Measurements from ENCODE around the gene GDPD3.
A peak's percentile ranks its signal among the peaks of the same experiment; 100 is the strongest.

Gene GDPD3

DNA sequence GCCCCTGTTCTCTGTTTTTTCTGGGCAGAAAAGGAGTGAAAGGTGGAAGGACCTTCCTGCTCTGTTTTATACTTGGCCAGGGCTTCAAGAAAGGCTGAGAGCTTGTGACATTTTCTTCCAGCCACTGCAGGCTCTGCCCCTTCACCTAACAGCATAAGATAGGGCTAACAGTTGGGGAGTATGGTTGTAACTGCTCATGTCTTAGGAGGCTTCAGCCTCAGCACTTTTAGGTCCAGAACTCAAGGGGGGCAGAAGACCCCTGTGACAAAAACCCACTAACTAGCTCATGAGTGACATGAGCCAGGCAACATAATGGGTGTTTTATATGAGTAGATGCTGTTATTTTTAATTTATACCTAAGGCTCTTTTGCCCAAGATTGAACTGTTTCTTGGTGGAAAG lies 42.8 kb downstream of the GDPD3 start:
- DNase-seq, result no peak
- no peak overlapping the region for H3K4me3 ChIP-seq
- no peaks in the 10 kb centered on the region for H3K27me3 ChIP-seq
- peak overlapping the region; percentile 45 to 96 for H3K27ac ChIP-seq
- peaks cover 66 to 73% (median 68%) of the 10 kb centered on the region in 3 donors for H3K36me3 ChIP-seq
- peaks cover 0 to 56% (median 46%) of the 10 kb centered on the region in 4 donors for H3K4me1 ChIP-seq
- TF ChIP-seq, protein P1, sequence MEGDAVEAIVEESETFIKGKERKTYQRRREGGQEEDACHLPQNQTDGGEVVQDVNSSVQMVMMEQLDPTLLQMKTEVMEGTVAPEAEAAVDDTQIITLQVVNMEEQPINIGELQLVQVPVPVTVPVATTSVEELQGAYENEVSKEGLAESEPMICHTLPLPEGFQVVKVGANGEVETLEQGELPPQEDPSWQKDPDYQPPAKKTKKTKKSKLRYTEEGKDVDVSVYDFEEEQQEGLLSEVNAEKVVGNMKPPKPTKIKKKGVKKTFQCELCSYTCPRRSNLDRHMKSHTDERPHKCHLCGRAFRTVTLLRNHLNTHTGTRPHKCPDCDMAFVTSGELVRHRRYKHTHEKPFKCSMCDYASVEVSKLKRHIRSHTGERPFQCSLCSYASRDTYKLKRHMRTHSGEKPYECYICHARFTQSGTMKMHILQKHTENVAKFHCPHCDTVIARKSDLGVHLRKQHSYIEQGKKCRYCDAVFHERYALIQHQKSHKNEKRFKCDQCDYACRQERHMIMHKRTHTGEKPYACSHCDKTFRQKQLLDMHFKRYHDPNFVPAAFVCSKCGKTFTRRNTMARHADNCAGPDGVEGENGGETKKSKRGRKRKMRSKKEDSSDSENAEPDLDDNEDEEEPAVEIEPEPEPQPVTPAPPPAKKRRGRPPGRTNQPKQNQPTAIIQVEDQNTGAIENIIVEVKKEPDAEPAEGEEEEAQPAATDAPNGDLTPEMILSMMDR (IDR thresholded peaks at IDR 0.05), result no peak
- intact Hi-C loops (cut with DNase I; ENCODE audit: low total_unique reads), result no loop called here
- no peaks in the 10 kb centered on the region for H3K9me3 ChIP-seq

DNA sequence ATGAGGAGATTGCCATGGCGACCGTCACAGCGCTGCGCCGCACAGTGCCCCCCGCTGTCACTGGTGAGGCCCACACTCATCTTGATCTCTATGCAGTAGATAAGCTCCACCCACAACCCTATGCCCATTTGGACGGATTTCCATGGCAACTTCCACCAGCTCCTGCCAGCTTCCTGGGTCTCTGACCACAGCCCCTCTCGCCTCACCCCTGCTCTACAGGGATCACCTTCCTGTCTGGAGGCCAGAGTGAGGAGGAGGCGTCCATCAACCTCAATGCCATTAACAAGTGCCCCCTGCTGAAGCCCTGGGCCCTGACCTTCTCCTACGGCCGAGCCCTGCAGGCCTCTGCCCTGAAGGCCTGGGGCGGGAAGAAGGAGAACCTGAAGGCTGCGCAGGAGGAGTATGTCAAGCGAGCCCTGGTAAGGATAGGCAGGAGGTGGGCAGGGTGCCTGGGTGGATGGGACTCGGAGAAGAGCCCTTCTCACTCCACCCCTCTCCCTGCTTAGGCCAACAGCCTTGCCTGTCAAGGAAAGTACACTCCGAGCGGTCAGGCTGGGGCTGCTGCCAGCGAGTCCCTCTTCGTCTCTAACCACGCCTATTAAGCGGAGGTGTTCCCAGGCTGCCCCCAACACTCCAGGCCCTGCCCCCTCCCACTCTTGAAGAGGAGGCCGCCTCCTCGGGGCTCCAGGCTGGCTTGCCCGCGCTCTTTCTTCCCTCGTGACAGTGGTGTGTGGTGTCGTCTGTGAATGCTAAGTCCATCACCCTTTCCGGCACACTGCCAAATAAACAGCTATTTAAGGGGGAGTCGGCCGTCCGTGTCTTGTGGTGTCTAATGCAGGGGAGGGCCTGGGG lies 43.5 kb downstream of the GDPD3 start:
- H3K36me3 ChIP-seq, result peaks cover 66 to 73% (median 68%) of the 10 kb centered on the region in 3 donors
- H3K4me1 ChIP-seq, result peaks cover 0 to 49% (median 42%) of the 10 kb centered on the region in 4 donors
- peak overlapping the region in 1 of 2 donors; percentile 19 for H3K4me3 ChIP-seq
- intact Hi-C loops (cut with DNase I; ENCODE audit: low total_unique reads), result no loop called here
- H3K27me3 ChIP-seq, result no peaks in the 10 kb centered on the region
- no peaks in the 10 kb centered on the region for H3K9me3 ChIP-seq
- no peak for DNase-seq
- TF ChIP-seq, protein P1 (IDR thresholded peaks at IDR 0.05), result no peak
- H3K27ac ChIP-seq, result peak overlapping the region; percentile 45 to 96

DNA sequence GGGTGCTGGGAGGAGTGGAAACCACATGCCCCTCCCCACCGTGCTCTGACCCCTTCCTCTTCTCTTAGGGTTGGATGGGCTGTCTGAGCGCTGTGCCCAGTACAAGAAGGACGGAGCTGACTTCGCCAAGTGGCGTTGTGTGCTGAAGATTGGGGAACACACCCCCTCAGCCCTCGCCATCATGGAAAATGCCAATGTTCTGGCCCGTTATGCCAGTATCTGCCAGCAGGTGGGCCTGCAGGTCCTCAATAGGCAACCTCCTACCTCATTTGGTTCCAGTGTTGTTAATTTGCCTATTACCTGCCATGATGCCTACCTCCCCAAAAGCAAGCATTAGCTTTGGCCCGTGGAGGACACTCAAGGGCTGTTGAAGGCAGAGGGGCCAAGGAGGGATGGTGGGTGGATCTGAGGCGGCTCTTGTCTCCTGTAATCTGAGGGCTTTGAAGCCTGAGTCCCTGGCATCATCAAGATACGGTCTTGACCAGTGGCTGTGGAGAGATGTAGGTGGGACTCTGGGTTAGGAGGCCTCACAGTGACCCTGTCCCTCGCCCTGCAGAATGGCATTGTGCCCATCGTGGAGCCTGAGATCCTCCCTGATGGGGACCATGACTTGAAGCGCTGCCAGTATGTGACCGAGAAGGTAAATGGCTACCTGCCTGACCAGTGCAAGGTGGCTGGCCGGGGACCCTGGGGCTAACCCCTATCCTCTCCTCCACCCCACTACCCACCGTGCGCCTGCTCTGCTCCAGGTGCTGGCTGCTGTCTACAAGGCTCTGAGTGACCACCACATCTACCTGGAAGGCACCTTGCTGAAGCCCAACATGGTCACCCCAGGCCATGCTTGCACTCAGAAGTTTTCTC lies 44.4 kb downstream of the GDPD3 start:
- intact Hi-C loops (cut with DNase I; ENCODE audit: low total_unique reads), result no loop called here
- no peak for DNase-seq
- Histone ChIP-seq H3K36me3 (peaks cover 66 to 73% (median 68%) of the 10 kb centered on the region in 3 donors), H3K27me3 (no peaks in the 10 kb centered on the region), H3K27ac (peak overlapping the region; percentile 45 to 96), H3K9me3 (no peaks in the 10 kb centered on the region), H3K4me1 (peaks cover 0 to 49% (median 42%) of the 10 kb centered on the region in 4 donors), H3K4me3 (peak overlapping the region in 1 of 2 donors; percentile 19)
- TF ChIP-seq, protein P1 (IDR thresholded peaks at IDR 0.05), result peak; percentile 15

DNA sequence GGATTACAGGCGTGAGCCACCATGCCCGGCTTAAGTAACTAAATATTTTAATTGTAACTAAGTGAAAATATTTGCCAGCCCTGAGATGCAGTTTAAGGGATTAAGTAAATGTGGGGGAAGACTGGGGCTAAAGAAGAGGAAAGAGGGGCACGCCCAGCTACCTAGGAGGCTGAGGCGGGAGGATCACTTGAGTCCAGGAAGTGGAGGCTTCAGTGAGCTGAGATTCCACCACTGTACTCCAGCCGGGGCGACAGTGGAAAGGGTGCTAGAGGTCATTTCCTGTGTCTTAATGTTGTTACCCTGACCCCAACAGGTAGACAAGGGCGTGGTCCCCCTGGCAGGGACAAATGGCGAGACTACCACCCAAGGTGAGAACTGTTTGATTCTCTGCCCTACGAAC lies 45.0 kb downstream of the GDPD3 start:
- intact Hi-C loops (cut with DNase I; ENCODE audit: low total_unique reads), result no loop called here
- TF ChIP-seq, protein P1 (IDR thresholded peaks at IDR 0.05), result no peak
- no peaks in the 10 kb centered on the region for H3K27me3 ChIP-seq
- H3K4me3 ChIP-seq, result no peak overlapping the region
- no peak for DNase-seq
- peaks cover 0 to 56% (median 47%) of the 10 kb centered on the region in 4 donors for H3K4me1 ChIP-seq
- peaks cover 62 to 68% (median 63%) of the 10 kb centered on the region in 3 donors for H3K36me3 ChIP-seq
- peak overlapping the region in 1 of 2 donors; percentile 96 for H3K27ac ChIP-seq
- H3K9me3 ChIP-seq, result no peaks in the 10 kb centered on the region

DNA sequence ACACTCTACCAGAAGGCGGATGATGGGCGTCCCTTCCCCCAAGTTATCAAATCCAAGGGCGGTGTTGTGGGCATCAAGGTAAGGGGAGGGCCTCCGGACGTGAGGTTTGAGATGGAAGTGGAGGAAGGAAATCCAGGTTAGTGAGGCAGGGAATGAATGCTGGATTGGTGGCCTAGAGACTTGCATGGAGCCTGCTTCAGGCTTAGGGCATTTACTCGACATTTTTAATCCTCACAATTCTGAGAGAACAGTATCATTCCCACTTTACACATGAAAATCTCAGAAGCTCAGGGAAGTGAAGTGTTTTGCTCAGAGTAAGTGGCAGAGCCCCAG lies 45.8 kb downstream of the GDPD3 start:
- Histone ChIP-seq H3K4me1 (peaks cover 0 to 64% (median 54%) of the 10 kb centered on the region in 4 donors), H3K27me3 (no peaks in the 10 kb centered on the region), H3K27ac (peak overlapping the region; percentile 96 to 97), H3K9me3 (no peaks in the 10 kb centered on the region), H3K4me3 (peak overlapping the region; percentile 98 to 99), H3K36me3 (peaks cover 55 to 60% (median 57%) of the 10 kb centered on the region in 3 donors)
- DNase-seq, result no peak
- TF ChIP-seq, protein P1 (IDR thresholded peaks at IDR 0.05), result no peak
- intact Hi-C loops (cut with DNase I; ENCODE audit: low total_unique reads), result no loop called here
